NCI-H345 treated with DMSO at 0.1 percent for 48 hours (cell line): ENCODE measurements around the gene TBX2.

Experiments used
- DNase-seq: peaks from one replicate; lab custom pipeline; 2025; ENCODE audit not compliant: unreplicated experiment; lab: John Stamatoyannopoulos, UW

TBX2 gene

GRCh38 chr17:61368832-61369450 is 30.7 kb upstream of the TBX2 start:
- DNase-seq: no peak

- DNase-seq: no peak
These were observed 29.9 kb upstream of the TBX2 start for GRCh38 chr17:61369751-61370150.

DNA sequence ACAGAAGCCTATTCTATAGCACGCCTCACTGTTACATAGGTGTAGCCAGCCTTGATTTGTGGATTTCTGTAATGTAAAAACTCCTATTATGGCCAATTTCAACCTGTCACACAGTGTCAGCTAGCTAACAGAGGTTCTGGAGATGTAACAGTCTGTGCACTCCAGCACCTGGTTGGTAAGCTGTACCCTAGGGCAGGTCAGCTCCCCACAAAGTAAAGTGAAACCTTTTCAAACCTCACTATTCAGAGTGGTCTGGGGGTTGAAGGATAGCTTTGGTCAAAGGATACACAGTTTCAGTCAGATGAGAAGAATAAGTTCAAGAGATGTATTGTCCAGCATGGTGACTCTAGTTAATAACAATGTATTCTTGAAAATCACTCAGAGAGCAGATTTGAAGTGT is 28.5 kb upstream of the TBX2 start:
- no peak for DNase-seq

DNA sequence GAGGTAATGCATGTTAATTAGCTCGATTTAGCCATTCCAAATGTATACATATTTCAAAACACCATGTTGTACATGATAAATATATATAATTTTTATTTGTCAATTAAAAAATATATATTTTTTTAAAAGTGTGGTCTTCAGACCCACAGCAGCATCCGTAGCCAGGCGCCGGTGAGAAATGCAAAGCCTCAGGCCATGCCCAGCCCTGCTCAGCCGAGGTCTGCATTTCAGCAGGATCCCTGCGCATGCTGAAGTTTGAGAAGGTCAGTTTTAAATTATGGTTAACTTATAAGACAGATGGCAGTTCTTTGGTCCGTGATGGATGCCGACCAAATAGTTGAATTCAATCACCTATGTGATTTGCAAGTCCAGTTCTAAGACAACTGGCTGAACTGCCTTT is 28.0 kb upstream of the TBX2 start:
- DNase-seq: no peak

- no peak for DNase-seq
These were observed 27.2 kb upstream of the TBX2 start for GRCh38 chr17:61372436-61372835.

DNA sequence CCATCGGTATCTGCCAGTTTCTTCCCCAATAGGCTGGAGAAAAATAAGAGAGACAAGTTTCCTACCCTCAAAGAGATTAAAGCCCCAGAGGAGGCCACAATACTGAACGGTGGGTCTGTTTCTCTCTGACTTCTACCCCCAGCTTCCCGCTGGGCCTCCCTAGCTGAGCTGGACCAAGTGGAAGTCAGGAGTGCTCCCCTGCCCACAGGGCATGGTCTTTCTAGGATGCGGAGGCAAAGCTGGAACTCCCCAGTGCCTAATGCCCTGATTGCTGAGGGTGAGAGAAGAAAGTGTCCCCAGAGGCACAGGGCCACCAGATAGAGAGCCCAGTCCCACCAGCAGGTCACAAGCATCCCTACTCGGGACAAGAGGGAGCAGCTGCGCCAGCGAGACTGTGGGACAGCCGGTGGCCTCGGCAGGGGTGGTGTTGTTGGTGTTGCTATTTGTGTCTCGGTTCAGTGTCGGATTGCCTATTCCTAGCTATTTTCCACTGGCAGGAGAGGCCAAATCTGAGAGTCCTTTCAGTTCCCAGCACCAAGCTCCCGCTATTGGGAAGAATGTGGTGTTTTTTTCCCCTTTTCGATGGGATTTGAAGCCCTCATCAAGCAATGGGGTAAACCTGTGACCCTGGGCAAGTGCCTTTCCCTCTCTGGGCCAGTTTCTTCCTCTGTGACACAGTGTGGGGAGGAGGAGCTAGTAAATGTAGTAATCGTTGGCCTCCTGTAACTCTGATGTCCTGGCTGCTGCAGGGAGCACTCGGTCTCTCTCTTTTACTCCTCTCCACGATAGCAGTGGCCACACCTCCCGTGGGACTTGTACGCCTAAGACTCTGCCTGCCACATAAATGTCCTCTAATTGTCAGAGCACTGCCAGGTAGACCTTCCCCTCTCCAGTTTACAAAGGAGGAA is 22.5 kb upstream of the TBX2 start:
- DNase-seq: no peak

GRCh38 chr17:61378658-61379456 is 20.8 kb upstream of the TBX2 start:
- DNase-seq: no peak

- no peak for DNase-seq
These were observed 20.0 kb upstream of the TBX2 start for GRCh38 chr17:61379457-61380216.

DNA sequence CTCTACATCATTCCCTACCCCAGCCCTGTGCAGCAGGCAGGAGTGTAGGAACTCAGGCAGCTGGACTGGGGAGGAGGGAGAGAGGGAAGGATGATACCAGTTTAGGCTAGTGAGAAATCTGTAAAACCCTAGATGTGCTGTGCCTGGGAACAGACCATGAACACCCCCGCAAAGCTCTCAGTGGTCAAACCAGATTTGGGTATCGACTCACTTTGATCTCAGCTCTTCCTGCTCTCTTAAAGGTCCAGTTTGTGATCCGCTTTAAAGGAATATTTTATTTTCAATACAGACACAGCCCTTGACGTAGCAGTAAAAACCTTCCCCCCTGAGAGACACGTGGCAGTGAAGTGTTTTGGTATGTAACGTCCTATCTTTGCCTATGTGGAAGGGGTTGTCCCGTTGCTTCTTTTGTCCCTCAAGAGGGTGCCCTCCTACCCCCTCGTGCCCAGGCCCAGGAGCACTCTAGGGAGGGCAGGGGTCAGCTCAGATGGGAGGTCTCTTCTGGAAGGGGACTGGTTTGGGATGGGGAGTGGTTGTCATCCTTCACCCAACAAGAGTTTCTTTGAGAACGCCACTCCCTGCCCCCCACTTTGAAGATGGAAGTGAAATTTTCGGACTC is 19.3 kb upstream of the TBX2 start:
- no peak for DNase-seq

- no peak for DNase-seq
These were observed 18.7 kb upstream of the TBX2 start for GRCh38 chr17:61380836-61381525.

DNA sequence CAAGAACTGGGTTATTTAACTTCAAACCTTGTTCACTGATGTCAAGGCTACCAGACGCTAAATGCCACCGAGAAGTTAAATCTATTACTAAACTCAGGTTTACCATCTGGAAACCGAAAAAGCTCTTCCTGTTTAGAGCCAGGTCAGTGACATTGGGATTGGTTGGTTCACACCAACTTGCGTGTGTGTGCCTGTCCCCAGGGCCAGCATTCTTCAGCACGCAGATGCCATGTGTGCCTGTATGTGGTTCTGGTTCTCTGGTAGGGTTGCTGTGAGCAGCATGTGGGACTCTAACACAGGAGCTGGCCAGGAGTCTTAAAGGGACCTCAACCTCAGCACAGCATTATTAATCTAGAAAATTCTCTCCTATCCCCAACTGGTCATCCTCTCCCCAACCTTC is 18.1 kb upstream of the TBX2 start:
- DNase-seq: no peak

DNA sequence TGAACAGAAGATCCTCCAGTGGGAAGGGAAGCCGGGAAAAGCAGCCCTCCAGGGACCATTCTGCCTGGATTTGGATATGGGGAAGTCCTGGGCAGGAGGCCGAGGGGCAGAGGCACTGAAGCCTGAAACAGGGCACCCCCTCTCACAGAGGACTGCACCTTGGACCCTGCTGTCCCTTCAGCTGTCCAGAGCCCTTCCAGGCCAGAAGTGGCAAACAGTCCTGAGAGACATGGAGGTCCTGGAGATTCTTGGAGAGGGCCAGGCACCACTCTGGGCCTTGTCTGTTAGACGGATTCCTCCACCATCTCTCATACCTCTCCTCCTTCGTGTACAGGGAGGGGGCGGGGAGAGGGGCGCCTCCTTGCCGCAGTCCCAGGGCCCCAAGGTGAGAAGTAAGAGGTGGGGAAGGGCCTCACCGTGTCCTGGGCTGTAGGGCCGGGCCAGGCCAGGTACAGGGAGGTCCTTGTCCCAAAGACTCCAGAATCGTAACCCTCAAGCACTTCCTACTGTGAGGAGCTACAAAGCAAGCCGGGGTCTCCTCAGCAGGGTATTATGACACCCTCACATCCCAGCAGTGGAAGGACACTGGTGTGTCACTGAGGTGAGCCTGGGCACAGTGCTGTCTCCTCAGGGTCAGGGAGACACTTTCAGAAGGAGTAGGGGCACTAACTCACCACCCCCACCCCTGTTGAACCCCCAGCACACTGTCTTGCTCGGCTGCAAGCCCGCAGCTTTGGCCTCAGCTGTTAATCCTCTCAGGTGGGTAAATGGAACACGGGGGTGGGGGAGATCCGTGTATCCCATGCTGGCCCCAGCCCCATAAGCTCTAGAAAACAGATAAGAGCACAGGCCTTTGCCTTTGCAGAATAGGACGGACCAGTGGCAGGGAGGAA is 16.6 kb upstream of the TBX2 start:
- DNase-seq: no peak

- no peak for DNase-seq
These were observed 15.9 kb upstream of the TBX2 start for GRCh38 chr17:61383689-61384201.

DNA sequence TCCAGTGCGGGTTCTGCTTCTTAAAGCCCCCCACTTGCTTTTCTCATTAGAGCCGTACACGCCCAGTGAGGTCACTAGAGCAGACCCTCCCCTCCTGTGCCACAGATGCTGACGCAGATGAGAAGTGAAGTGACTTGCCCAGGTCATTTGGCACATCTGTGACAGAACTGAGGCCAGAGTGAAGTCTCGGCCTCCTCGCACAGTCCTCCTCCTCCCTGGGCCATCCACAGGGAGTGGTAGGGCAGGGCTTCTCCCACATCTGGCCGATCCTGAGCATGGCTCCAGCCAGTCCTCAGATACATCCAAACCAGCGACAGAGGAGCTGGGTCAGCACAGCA is 15.3 kb upstream of the TBX2 start:
- no peak for DNase-seq

DNA sequence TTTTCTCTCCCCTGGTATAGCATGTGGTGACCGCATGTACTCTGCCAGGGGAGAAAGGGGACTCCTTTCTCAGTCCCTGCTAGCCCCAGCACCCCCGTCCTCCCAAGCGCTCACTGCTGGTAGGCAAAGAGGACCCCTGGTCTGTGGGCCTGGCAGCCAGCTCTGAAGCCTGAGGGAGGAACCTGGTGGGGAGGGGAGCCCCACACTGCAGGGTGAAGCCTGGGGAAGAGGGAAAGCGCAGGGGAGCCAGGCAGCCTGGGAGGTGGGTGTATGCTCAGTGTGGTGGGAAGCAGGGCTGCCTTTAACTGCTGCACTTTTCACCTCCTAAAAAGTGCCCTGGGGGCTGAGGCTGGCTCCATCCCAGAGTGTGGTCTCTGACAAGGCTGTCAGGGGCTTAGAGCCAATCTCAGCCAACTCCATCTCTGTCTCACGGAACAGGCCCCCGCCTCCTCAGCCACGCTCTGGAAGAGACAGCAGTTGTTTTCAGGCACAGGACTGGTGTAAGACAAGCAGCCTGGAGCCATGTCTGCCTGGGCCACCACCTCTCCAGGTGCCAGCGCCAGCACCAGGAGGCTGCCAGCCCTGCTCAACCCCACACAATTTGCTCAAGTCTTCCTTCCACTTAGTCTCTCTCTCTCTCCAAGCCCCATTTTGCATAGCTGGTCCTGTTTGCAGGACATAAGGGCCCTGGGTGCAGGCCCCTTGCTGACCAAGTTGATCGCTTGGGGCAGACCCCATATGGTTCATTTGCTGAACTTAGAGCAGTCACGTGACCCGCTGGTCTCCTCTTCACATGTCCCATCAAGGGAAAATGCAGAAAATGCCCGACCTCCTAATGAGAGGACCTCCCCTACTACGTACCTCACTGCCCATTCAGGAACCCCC is 14.7 kb upstream of the TBX2 start:
- no peak for DNase-seq

DNA sequence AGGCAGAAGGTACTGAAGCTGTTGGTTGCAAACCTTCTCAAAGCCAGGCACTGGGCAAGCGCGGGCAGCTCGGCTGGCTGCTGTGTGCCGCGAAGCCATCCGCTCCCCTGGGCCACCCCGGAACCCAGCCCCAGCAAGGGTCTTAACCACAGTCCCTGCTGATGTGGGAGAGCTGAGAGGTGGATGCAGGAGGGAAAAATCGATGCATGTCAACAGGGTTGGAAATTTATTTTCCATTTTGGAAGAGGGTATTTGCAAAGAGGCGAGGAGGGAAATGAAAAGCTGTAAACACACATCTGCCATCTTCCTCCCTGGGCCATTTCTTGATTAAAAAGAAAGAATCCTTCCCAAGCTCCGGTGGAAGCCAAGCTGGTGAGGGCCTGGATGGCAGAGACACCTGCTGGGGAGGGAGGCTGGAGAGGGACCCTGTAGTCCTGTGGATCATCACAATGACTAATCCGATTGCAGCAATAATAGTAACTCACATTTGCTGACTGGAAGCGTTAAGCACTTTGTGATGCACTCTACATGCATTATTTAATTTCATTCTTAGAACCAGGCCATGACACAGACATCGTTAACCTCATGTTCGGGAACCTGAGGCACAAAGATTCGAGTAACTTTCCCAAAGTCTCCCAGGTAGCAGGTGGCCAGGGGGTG is 13.9 kb upstream of the TBX2 start:
- DNase-seq: no peak

DNA sequence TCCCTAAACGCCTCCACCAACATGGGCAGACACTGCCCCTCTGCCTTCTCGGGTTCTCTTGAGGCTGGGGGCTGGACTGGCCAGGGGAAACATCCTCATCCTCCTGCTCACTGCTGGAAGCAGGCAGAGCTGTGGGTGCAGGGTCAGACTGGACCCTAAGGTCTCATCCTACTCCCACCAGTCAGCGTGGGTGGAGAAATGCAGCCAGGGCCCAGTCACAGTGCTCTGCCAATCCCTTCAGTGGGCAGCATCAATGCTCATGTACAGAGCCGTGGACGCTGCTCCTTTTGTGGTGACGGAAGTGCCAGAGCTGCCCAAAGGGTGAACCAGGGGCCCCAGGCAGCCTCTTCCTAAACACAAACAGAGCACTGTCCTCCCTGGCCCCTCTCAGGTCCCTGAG is 13.4 kb upstream of the TBX2 start:
- no peak for DNase-seq
